ENCODE measurements around the gene HDGFL2. TPM values are rescaled to one million over a fixed set of nuclear protein-coding genes. Genes with fewer than 3 reads are reported as not detected.

Gene HDGFL2
- total RNA-seq, 1 experiment from 2014 or later, result 108 TPM

GRCh38 chr19:4430760-4431159 lies 41.3 kb upstream of the HDGFL2 start:
- no peaks in the 10 kb centered on the region for H3K9me3 Mint-ChIP-seq
- TF ChIP-seq, protein P1, sequence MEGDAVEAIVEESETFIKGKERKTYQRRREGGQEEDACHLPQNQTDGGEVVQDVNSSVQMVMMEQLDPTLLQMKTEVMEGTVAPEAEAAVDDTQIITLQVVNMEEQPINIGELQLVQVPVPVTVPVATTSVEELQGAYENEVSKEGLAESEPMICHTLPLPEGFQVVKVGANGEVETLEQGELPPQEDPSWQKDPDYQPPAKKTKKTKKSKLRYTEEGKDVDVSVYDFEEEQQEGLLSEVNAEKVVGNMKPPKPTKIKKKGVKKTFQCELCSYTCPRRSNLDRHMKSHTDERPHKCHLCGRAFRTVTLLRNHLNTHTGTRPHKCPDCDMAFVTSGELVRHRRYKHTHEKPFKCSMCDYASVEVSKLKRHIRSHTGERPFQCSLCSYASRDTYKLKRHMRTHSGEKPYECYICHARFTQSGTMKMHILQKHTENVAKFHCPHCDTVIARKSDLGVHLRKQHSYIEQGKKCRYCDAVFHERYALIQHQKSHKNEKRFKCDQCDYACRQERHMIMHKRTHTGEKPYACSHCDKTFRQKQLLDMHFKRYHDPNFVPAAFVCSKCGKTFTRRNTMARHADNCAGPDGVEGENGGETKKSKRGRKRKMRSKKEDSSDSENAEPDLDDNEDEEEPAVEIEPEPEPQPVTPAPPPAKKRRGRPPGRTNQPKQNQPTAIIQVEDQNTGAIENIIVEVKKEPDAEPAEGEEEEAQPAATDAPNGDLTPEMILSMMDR (conservative IDR thresholded peaks at IDR 0.05), result no peak
- H2BK120ac ChIP-seq (ENCODE audit: low read depth, low read length, poor library complexity, severe bottlenecking), result no peak overlapping the region

More at GRCh38 chr19:4430760-4431159, 41.3 kb upstream of the HDGFL2 start:
- Histone ChIP-seq H2BK15ac (ENCODE audit: low read depth, low read length) (no peak overlapping the region), H3K27ac (ENCODE audit: insufficient read length, low read depth, low read length) (no peak overlapping the region), H3K79me1 (ENCODE audit: insufficient read depth, low read depth, low read length, poor library complexity, severe bottlenecking) (no peaks in the 10 kb centered on the region), H2AFZ (ENCODE audit: low read length) (no peak overlapping the region), H3K23ac (ENCODE audit: insufficient read length, low read depth, low read length) (no peak overlapping the region), H2BK20ac (ENCODE audit: low read depth, low read length, poor library complexity, severe bottlenecking) (no peak overlapping the region), H3K23me2 (ENCODE audit: insufficient read length, low read depth, low read length, poor library complexity, severe bottlenecking) (no peaks in the 10 kb centered on the region), H2BK5ac (ENCODE audit: insufficient read length, low read length) (no peak overlapping the region), H3K27me3 (ENCODE audit: insufficient read depth, low read length) (no peaks in the 10 kb centered on the region), H3K14ac (ENCODE audit: insufficient read depth, low read length) (no peak overlapping the region; the same call in 1 of the 2 replicates), H4K91ac (ENCODE audit: insufficient read length, low read depth, low read length) (no peak overlapping the region), H4K5ac (ENCODE audit: insufficient read length, low read depth, low read length) (no peak overlapping the region), H3K79me2 (ENCODE audit: insufficient read depth, low read length) (no peaks in the 10 kb centered on the region; the same call in 1 of the 2 replicates), H2AK5ac (ENCODE audit: insufficient read length, low read length) (no peak overlapping the region), H2BK12ac (ENCODE audit: insufficient read length, low read depth, low read length) (no peak overlapping the region), H3K4me2 (ENCODE audit: insufficient read depth, insufficient read length, low read length) (no peak overlapping the region), H3K4me1 (ENCODE audit: insufficient read depth, low read length) (no peaks in the 10 kb centered on the region), H3K9ac (ENCODE audit: extremely low read depth, insufficient read length, low read length) (no peak overlapping the region), H4K8ac (replicated peaks; ENCODE audit: insufficient read length, low read depth, low read length) (no peak overlapping the region), H3T11ph (ENCODE audit: low read length) (no peak overlapping the region), H3K9me3 (ENCODE audit: control insufficient read depth, low read depth, low read length) (no peaks in the 10 kb centered on the region), H4K20me1 (ENCODE audit: control insufficient read depth, insufficient read depth, insufficient read length) (no peaks in the 10 kb centered on the region), H3K4ac (ENCODE audit: low read depth, low read length) (no peak overlapping the region), H3K18ac (ENCODE audit: insufficient read length, low read depth, low read length) (no peak overlapping the region), H3K56ac (ENCODE audit: insufficient read length, low read depth, low read length) (no peak overlapping the region)
- no peak overlapping the region for H3K4me3 Mint-ChIP-seq
- H3K36me3 Mint-ChIP-seq (ENCODE audit: insufficient read depth in 1 of 3, low read depth in 3 of 3), result peaks cover 75 to 91% (median 79%) of the 10 kb centered on the region in 3 experiments
- WGBS (ENCODE audit: extremely low coverage, insufficient read length, low lambda C conversion rate), result no CpG with 5 or more reads among the region's 12 CpGs
- H3K27me3 Mint-ChIP-seq (ENCODE audit: low read depth), result no peaks in the 10 kb centered on the region
- H3K27ac Mint-ChIP-seq, result peak overlapping the region in 2 of 3 experiments; percentile 47 to 73; a peak in 3 of 7 replicates
- H3K4me1 Mint-ChIP-seq, result no peaks in the 10 kb centered on the region
- DNase-seq, result no peak

Data from H9 (cell line).